ENCODE measurements around the gene EEF1B2. TPM values are rescaled to one million over a fixed set of nuclear protein-coding genes. Genes with fewer than 3 reads are reported as not detected.
A peak's percentile ranks its signal among the peaks of the same experiment; 100 is the strongest.
"Not testable (repeated sequence)": the region's sequence is repeated elsewhere in the genome, so short reads cannot be mapped to it uniquely, and the experiment has no call there.

Gene EEF1B2
- total RNA-seq, 1 experiment from 2014 or later, result 939 TPM

- peaks cover 61% of the 10 kb centered on the region for H3K36me3 Mint-ChIP-seq (ENCODE audit: insufficient read depth, unreplicated experiment)
- H3K9me3 ChIP-seq, result no peaks in the 10 kb centered on the region
- H3K4me1 Mint-ChIP-seq (ENCODE audit: low read depth, unreplicated experiment), result no peaks in the 10 kb centered on the region
- H3K4me3 Mint-ChIP-seq (ENCODE audit: unreplicated experiment), result no peak overlapping the region
- no TSS peak for BruUV-seq (replicated peaks)
- no peak for TF ChIP-seq CTCF (IDR thresholded peaks at IDR 0.05; ENCODE audit: insufficient read depth in 1 of 2, low read depth in 1 of 2, low read length in 1 of 2, severe bottlenecking in 1 of 2, unreplicated experiment in 1 of 2)
- no peaks in the 10 kb centered on the region; the same call in 1 of the 2 replicates for H3K36me3 ChIP-seq (ENCODE audit: control insufficient read depth, insufficient read depth, low read length)
- intact Hi-C loops (cut with micrococcal nuclease; ENCODE audit: unreplicated experiment), result loop anchor here (1.0 kb wide), 1 partner anchor 146 kb away; no protein-coding TSS in a partner anchor
- H3K27me3 Mint-ChIP-seq (ENCODE audit: insufficient read depth, unreplicated experiment), result no peaks in the 10 kb centered on the region
- no peak overlapping the region for H3K27ac Mint-ChIP-seq (ENCODE audit: unreplicated experiment)
- CTCF ChIA-PET, result no interaction called here
- H3K4me3 ChIP-seq (ENCODE audit: low read depth, low read length), result no peak overlapping the region
- H3K9me3 Mint-ChIP-seq (ENCODE audit: unreplicated experiment), result no peaks in the 10 kb centered on the region
- POLR2A ChIA-PET, result no interaction called here
- no peaks in the 10 kb centered on the region for H3K4me1 ChIP-seq
- no peak for DNase-seq
- H3K27me3 ChIP-seq (replicated peaks; ENCODE audit: control insufficient read depth, insufficient read depth, low read length), result no peaks in the 10 kb centered on the region
Observed at GRCh38 chr2:206150631-206151030, 9.1 kb upstream of the EEF1B2 start.

GRCh38 chr2:206154197-206154596, 5.5 kb upstream of the EEF1B2 start:
- CTCF ChIA-PET, result interaction anchor here (0.6 to 1.0 kb wide), 2 partner anchors 33 to 150 kb away, joined by 3 to 7 read pairs; no protein-coding TSS in a partner anchor

GRCh38 chr2:206157014-206157413, 2.7 kb upstream of the EEF1B2 start:
- H3K9me3 ChIP-seq; BruUV-seq (replicated peaks); H3K9me3 Mint-ChIP-seq (ENCODE audit: unreplicated experiment); CTCF ChIA-PET; H3K4me1 ChIP-seq; H3K4me3 ChIP-seq (ENCODE audit: low read depth, low read length); H3K4me3 Mint-ChIP-seq (ENCODE audit: unreplicated experiment); intact Hi-C loops (cut with micrococcal nuclease; ENCODE audit: unreplicated experiment); POLR2A ChIA-PET; H3K27me3 Mint-ChIP-seq (ENCODE audit: insufficient read depth, unreplicated experiment); H3K36me3 ChIP-seq (ENCODE audit: control insufficient read depth, insufficient read depth, low read length); H3K27me3 ChIP-seq (replicated peaks; ENCODE audit: control insufficient read depth, insufficient read depth, low read length); DNase-seq; H3K27ac Mint-ChIP-seq (ENCODE audit: unreplicated experiment): not testable (repeated sequence)
- Mint-ChIP-seq H3K36me3 (ENCODE audit: insufficient read depth, unreplicated experiment) (peaks cover 44% of the 10 kb centered on the region), H3K4me1 (ENCODE audit: low read depth, unreplicated experiment) (peaks cover 17% of the 10 kb centered on the region)

More at GRCh38 chr2:206154197-206154596, 5.5 kb upstream of the EEF1B2 start:
- peak in 1 of 2 experiments; percentile 50 for TF ChIP-seq CTCF (IDR thresholded peaks at IDR 0.05; ENCODE audit: insufficient read depth in 1 of 2, low read depth in 1 of 2, low read length in 1 of 2, severe bottlenecking in 1 of 2, unreplicated experiment in 1 of 2)
- Histone ChIP-seq H3K4me1 (no peaks in the 10 kb centered on the region), H3K36me3 (ENCODE audit: control insufficient read depth, insufficient read depth, low read length) (no peaks in the 10 kb centered on the region), H3K9me3 (no peaks in the 10 kb centered on the region), H3K27me3 (replicated peaks; ENCODE audit: control insufficient read depth, insufficient read depth, low read length) (no peaks in the 10 kb centered on the region), H3K4me3 (ENCODE audit: low read depth, low read length) (no peak overlapping the region)
- Mint-ChIP-seq H3K9me3 (ENCODE audit: unreplicated experiment) (no peaks in the 10 kb centered on the region), H3K4me1 (ENCODE audit: low read depth, unreplicated experiment) (peaks cover 8% of the 10 kb centered on the region), H3K4me3 (ENCODE audit: unreplicated experiment) (no peak overlapping the region), H3K27ac (ENCODE audit: unreplicated experiment) (no peak overlapping the region), H3K36me3 (ENCODE audit: insufficient read depth, unreplicated experiment) (peaks cover 37% of the 10 kb centered on the region), H3K27me3 (ENCODE audit: insufficient read depth, unreplicated experiment) (no peaks in the 10 kb centered on the region)
- intact Hi-C loops (cut with micrococcal nuclease; ENCODE audit: unreplicated experiment), result no loop called here
- POLR2A ChIA-PET, result no interaction called here
- peak in 1 of 2 experiments; percentile 25 for DNase-seq
- no TSS peak for BruUV-seq (replicated peaks)

Measured in Caco-2 (cell line).